ENCODE data around the gene CFAP46.

Gene CFAP46

DNA sequence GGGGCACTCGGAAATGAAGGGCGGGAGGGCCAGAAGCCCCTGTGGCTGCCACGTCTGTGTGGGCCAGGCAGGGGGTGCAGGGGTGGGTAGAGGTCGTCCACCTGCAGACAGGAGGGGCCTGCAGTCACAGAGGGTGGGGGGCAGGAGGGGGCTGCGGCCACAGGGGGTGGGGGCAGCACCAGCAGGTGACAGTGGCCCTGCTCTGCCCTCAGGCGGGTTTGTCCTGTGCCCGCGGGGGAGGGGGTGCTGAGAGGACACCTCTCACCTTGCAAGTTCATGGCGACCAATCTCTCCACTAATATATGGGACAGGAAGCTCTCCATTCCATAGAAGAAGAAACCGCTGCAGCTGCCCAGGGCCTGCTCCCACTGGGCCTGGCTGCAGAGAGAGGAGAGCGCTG, 129.8 kb downstream of the CFAP46 start:
- Histone ChIP-seq H3K4me3 (ENCODE audit: insufficient read length, low read depth) (no peak overlapping the region), H3K4me1 (ENCODE audit: insufficient read depth, insufficient read length) (peaks cover 2% of the 10 kb centered on the region), H3K9me3 (ENCODE audit: insufficient read depth, low read length) (no peaks in the 10 kb centered on the region), H3K36me3 (ENCODE audit: insufficient read depth, insufficient read length, low read length) (no peaks in the 10 kb centered on the region), H3K9ac (ENCODE audit: insufficient read length, low read depth) (no peak overlapping the region), H3K27me3 (ENCODE audit: insufficient read depth, insufficient read length) (no peaks in the 10 kb centered on the region)
- DNase-seq (ENCODE audit: low read depth, low spot score): no peak
- no peak for TF ChIP-seq ZNF274 (IDR thresholded peaks at IDR 0.05; ENCODE audit: low read depth, low read length)
- no peak for TF ChIP-seq YY1 (IDR thresholded peaks at IDR 0.05; ENCODE audit: insufficient read depth, insufficient read length)
- no peak for TF ChIP-seq SUZ12 (IDR thresholded peaks at IDR 0.05; ENCODE audit: extremely low read depth, insufficient read depth, insufficient read length)

- no peak for DNase-seq (ENCODE audit: low read depth, low spot score)
- peaks cover 2% of the 10 kb centered on the region for H3K4me1 ChIP-seq (ENCODE audit: insufficient read depth, insufficient read length)
- no peaks in the 10 kb centered on the region for H3K27me3 ChIP-seq (ENCODE audit: insufficient read depth, insufficient read length)
- no peaks in the 10 kb centered on the region for H3K36me3 ChIP-seq (ENCODE audit: insufficient read depth, insufficient read length, low read length)
- no peak overlapping the region for H3K9ac ChIP-seq (ENCODE audit: insufficient read length, low read depth)
- no peaks in the 10 kb centered on the region for H3K9me3 ChIP-seq (ENCODE audit: insufficient read depth, low read length)
- TF ChIP-seq YY1 (IDR thresholded peaks at IDR 0.05; ENCODE audit: insufficient read depth, insufficient read length): no peak
- no peak for TF ChIP-seq SUZ12 (IDR thresholded peaks at IDR 0.05; ENCODE audit: extremely low read depth, insufficient read depth, insufficient read length)
- no peak for TF ChIP-seq ZNF274 (IDR thresholded peaks at IDR 0.05; ENCODE audit: low read depth, low read length)
- no peak overlapping the region for H3K4me3 ChIP-seq (ENCODE audit: insufficient read length, low read depth)
Observed at GRCh38 chr10:132811891-132812481, 130.4 kb downstream of the CFAP46 start.

DNA sequence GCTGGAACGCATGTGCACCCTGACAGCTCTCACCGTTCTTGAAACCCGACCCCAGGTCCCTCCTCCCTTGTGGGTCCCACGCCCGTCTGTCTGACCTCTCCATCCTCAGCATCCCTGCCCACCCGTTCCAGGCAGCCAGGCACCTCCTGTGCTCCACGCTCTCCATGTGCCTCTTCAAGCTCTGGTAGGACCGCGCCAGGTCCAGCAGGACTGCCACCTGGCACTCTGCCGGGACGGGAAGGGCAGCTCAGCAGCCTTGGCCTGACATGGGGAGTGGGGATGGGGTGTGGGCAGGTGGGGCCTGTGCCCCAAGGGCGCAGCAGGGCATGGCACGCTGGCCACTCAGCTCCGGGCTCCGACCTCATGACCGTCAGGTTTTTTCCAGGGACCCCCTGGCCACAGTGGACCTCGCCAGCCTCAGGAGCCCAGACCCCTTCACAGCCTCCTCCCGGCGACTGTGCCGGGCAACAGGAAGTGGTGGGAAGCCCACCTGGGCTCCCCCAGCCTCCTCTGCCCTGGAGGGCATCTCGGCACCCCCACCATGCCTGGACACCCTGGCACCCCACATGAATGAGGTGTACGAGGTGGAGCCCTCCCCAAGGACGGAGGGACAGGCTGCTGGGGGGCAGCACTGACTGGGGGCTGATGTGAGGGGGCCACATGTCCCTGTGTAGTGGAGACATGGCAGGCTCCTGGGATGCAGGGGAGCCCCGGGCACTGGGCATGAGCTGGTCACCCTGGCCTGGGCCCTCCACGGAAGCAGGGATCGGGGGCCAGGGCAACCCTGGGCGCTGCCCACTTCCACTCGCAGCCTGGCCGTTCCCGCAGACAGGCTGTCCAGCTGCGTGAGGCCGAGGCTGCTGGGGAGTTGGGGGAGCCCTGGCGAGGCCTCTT, 131.3 kb downstream of the CFAP46 start:
- Histone ChIP-seq H3K4me3 (ENCODE audit: insufficient read length, low read depth) (no peak overlapping the region), H3K4me1 (ENCODE audit: insufficient read depth, insufficient read length) (peaks cover 2% of the 10 kb centered on the region), H3K9me3 (ENCODE audit: insufficient read depth, low read length) (no peaks in the 10 kb centered on the region), H3K27me3 (ENCODE audit: insufficient read depth, insufficient read length) (no peaks in the 10 kb centered on the region), H3K9ac (ENCODE audit: insufficient read length, low read depth) (no peak overlapping the region), H3K36me3 (ENCODE audit: insufficient read depth, insufficient read length, low read length) (no peaks in the 10 kb centered on the region)
- DNase-seq (ENCODE audit: low read depth, low spot score): no peak
- TF ChIP-seq SUZ12 (IDR thresholded peaks at IDR 0.05; ENCODE audit: extremely low read depth, insufficient read depth, insufficient read length) (no peak), ZNF274 (IDR thresholded peaks at IDR 0.05; ENCODE audit: low read depth, low read length) (no peak), YY1 (IDR thresholded peaks at IDR 0.05; ENCODE audit: insufficient read depth, insufficient read length) (no peak)

GRCh38 chr10:132810141-132810806, 132.1 kb downstream of the CFAP46 start:
- H3K9me3 ChIP-seq (ENCODE audit: insufficient read depth, low read length): no peaks in the 10 kb centered on the region
- H3K9ac ChIP-seq (ENCODE audit: insufficient read length, low read depth): no peak overlapping the region
- peaks cover 2% of the 10 kb centered on the region for H3K4me1 ChIP-seq (ENCODE audit: insufficient read depth, insufficient read length)
- no peak overlapping the region for H3K4me3 ChIP-seq (ENCODE audit: insufficient read length, low read depth)
- TF ChIP-seq ZNF274 (IDR thresholded peaks at IDR 0.05; ENCODE audit: low read depth, low read length): no peak
- TF ChIP-seq YY1 (IDR thresholded peaks at IDR 0.05; ENCODE audit: insufficient read depth, insufficient read length): no peak
- TF ChIP-seq SUZ12 (IDR thresholded peaks at IDR 0.05; ENCODE audit: extremely low read depth, insufficient read depth, insufficient read length): no peak
- no peaks in the 10 kb centered on the region for H3K27me3 ChIP-seq (ENCODE audit: insufficient read depth, insufficient read length)
- no peaks in the 10 kb centered on the region for H3K36me3 ChIP-seq (ENCODE audit: insufficient read depth, insufficient read length, low read length)
- DNase-seq (ENCODE audit: low read depth, low spot score): no peak

- no peak for TF ChIP-seq ZNF274 (IDR thresholded peaks at IDR 0.05; ENCODE audit: low read depth, low read length)
- TF ChIP-seq SUZ12 (IDR thresholded peaks at IDR 0.05; ENCODE audit: extremely low read depth, insufficient read depth, insufficient read length): no peak
- TF ChIP-seq YY1 (IDR thresholded peaks at IDR 0.05; ENCODE audit: insufficient read depth, insufficient read length): no peak
- Histone ChIP-seq H3K4me3 (ENCODE audit: insufficient read length, low read depth) (no peak overlapping the region), H3K27me3 (ENCODE audit: insufficient read depth, insufficient read length) (no peaks in the 10 kb centered on the region), H3K9ac (ENCODE audit: insufficient read length, low read depth) (no peak overlapping the region), H3K4me1 (ENCODE audit: insufficient read depth, insufficient read length) (peaks cover 2% of the 10 kb centered on the region), H3K9me3 (ENCODE audit: insufficient read depth, low read length) (no peaks in the 10 kb centered on the region), H3K36me3 (ENCODE audit: insufficient read depth, insufficient read length, low read length) (no peaks in the 10 kb centered on the region)
- DNase-seq (ENCODE audit: low read depth, low spot score): no peak
Observed at GRCh38 chr10:132809232-132810140, 132.9 kb downstream of the CFAP46 start.

- Histone ChIP-seq H3K4me3 (ENCODE audit: insufficient read length, low read depth) (no peak overlapping the region), H3K27me3 (ENCODE audit: insufficient read depth, insufficient read length) (no peaks in the 10 kb centered on the region), H3K9ac (ENCODE audit: insufficient read length, low read depth) (no peak overlapping the region), H3K4me1 (ENCODE audit: insufficient read depth, insufficient read length) (peaks cover 2% of the 10 kb centered on the region), H3K36me3 (ENCODE audit: insufficient read depth, insufficient read length, low read length) (no peaks in the 10 kb centered on the region), H3K9me3 (ENCODE audit: insufficient read depth, low read length) (no peaks in the 10 kb centered on the region)
- TF ChIP-seq YY1 (IDR thresholded peaks at IDR 0.05; ENCODE audit: insufficient read depth, insufficient read length): no peak
- no peak for TF ChIP-seq ZNF274 (IDR thresholded peaks at IDR 0.05; ENCODE audit: low read depth, low read length)
- no peak for TF ChIP-seq SUZ12 (IDR thresholded peaks at IDR 0.05; ENCODE audit: extremely low read depth, insufficient read depth, insufficient read length)
- DNase-seq (ENCODE audit: low read depth, low spot score): no peak
Observed at GRCh38 chr10:132808383-132809231, 133.8 kb downstream of the CFAP46 start.
